Mesendoderm (in vitro differentiated cells): ENCODE results near the gene FAM156A.

Experiments used
- DNase-seq: peaks from one replicate; pipeline ENCODE4 v3.0.0; 2013
- H2AK5ac ChIP-seq: 2 replicates; pipeline ENCODE4 v1.6.1; 2013; ENCODE audit warnings: low read length, inconsistent platforms
- H2BK120ac ChIP-seq: 2 replicates; pipeline ENCODE4 v1.6.1; 2013; ENCODE audit warnings: low read depth, mild to moderate bottlenecking, low read length, moderate library complexity, mixed read lengths
- H2BK15ac ChIP-seq: replicated peaks from 2 replicates; pipeline ENCODE4 v1.6.1; 2013; ENCODE audit warnings: low read depth, mild to moderate bottlenecking, moderate library complexity
- H2BK5ac ChIP-seq: 2 replicates; pipeline ENCODE4 v1.6.1; 2013; ENCODE audit warnings: low read length, inconsistent platforms
- H3K18ac ChIP-seq: 2 replicates; pipeline ENCODE4 v1.6.1; 2013; ENCODE audit warnings: mild to moderate bottlenecking, low read length, mixed read lengths
- H3K23ac ChIP-seq: one replicate; pipeline ENCODE4 v1.6.1; 2013; ENCODE audit warnings: low read length
- H3K27ac ChIP-seq: 2 replicates; pipeline ENCODE4 v1.5.1; 2013; ENCODE audit warnings: low read depth, mild to moderate bottlenecking, inconsistent platforms, low read length, moderate library complexity
- H3K27me3 ChIP-seq: 2 replicates; pipeline ENCODE4 v1.6.1; 2013; ENCODE audit warnings: low read length, control low read depth, mild to moderate bottlenecking, inconsistent platforms; ENCODE audit not compliant: insufficient read depth, poor library complexity
- H3K36me3 ChIP-seq: 2 replicates; pipeline ENCODE4 v1.6.1; 2013; ENCODE audit warnings: low read length, inconsistent platforms; ENCODE audit not compliant: control insufficient read depth, insufficient read depth
- H3K4ac ChIP-seq: one replicate; pipeline ENCODE4 v1.6.1; 2013; ENCODE audit warnings: low read depth, mild to moderate bottlenecking, low read length, moderate library complexity
- H3K4me1 ChIP-seq: 2 replicates; pipeline ENCODE4 v1.6.1; 2013; ENCODE audit warnings: low read depth, low read length, inconsistent platforms; ENCODE audit not compliant: control insufficient read depth
- H3K4me2 ChIP-seq: 2 replicates; pipeline ENCODE4 v1.6.1; 2013; ENCODE audit warnings: low read length
- H3K4me3 ChIP-seq: 2 replicates; pipeline ENCODE4 v1.5.1; 2013; ENCODE audit warnings: mild to moderate bottlenecking, low read length
- H3K56ac ChIP-seq: one replicate; pipeline ENCODE4 v1.6.1; 2013; ENCODE audit warnings: low read length
- H3K79me1 ChIP-seq: 2 replicates; pipeline ENCODE4 v1.6.1; 2013; ENCODE audit warnings: low read length, inconsistent platforms
- H3K79me2 ChIP-seq: 2 replicates; pipeline ENCODE4 v1.6.1; 2013; ENCODE audit warnings: mild to moderate bottlenecking, low read length; ENCODE audit not compliant: control insufficient read depth, insufficient read depth
- H3K9ac ChIP-seq: 2 replicates; pipeline ENCODE4 v1.6.1; 2013; ENCODE audit warnings: low read length, inconsistent platforms
- H4K5ac ChIP-seq: one replicate; pipeline ENCODE4 v1.6.1; 2013; ENCODE audit warnings: low read length
- H4K8ac ChIP-seq: one replicate; pipeline ENCODE4 v1.6.1; 2013; ENCODE audit warnings: low read depth, mild to moderate bottlenecking, control low read depth, low read length, moderate library complexity
- WGBS: extraction: QIAGEN DNeasy Blood & Tissue Kit; methylation state at CpG from one replicate; pipeline ENCODE4 v1.1.7; 2013; ENCODE audit warnings: low lambda C conversion rate, missing lambda C conversion rate; ENCODE audit not compliant: insufficient coverage; ENCODE audit errors: extremely low coverage; 5-methylcytosine and 5-hydroxymethylcytosine counted together

Gene FAM156A

GRCh38 chrX:53001958-53002357 lies 43.6 kb upstream of the FAM156A start:
- no peak overlapping the region for H2BK120ac ChIP-seq
- no peak overlapping the region for H4K8ac ChIP-seq
- H3K56ac ChIP-seq: no peak overlapping the region
- no peak overlapping the region for H3K27ac ChIP-seq
- no CpG with 5 or more reads among the region's 2 CpGs for WGBS
- H3K4me1 ChIP-seq: no peaks in the 10 kb centered on the region
- H3K23ac ChIP-seq: no peak overlapping the region
- no peak overlapping the region for H4K5ac ChIP-seq
- H3K27me3 ChIP-seq: no peaks in the 10 kb centered on the region
- no peak overlapping the region for H3K9ac ChIP-seq
- H3K79me2 ChIP-seq: no peaks in the 10 kb centered on the region
- H2AK5ac ChIP-seq: no peak overlapping the region
- H3K4ac ChIP-seq: no peak overlapping the region
- H3K36me3 ChIP-seq: no peaks in the 10 kb centered on the region
- DNase-seq: no peak
- no peak overlapping the region for H2BK15ac ChIP-seq
- H3K4me3 ChIP-seq: no peak overlapping the region
- H2BK5ac ChIP-seq: no peak overlapping the region
- H3K4me2 ChIP-seq: no peak overlapping the region
- H3K18ac ChIP-seq: no peak overlapping the region
- H3K79me1 ChIP-seq: no peaks in the 10 kb centered on the region

GRCh38 chrX:53000447-53001135 lies 42.3 kb upstream of the FAM156A start:
- Histone ChIP-seq H3K9ac (no peak overlapping the region), H3K4me2 (no peak overlapping the region), H3K27ac (no peak overlapping the region), H3K36me3 (no peaks in the 10 kb centered on the region), H4K8ac (no peak overlapping the region), H3K4ac (no peak overlapping the region), H2BK15ac (no peak overlapping the region), H3K4me3 (no peak overlapping the region), H3K4me1 (no peaks in the 10 kb centered on the region), H3K18ac (no peak overlapping the region), H4K5ac (no peak overlapping the region), H2BK5ac (no peak overlapping the region), H2AK5ac (no peak overlapping the region), H3K79me2 (no peaks in the 10 kb centered on the region), H3K56ac (no peak overlapping the region), H3K27me3 (no peaks in the 10 kb centered on the region), H3K23ac (no peak overlapping the region), H2BK120ac (no peak overlapping the region), H3K79me1 (no peaks in the 10 kb centered on the region)
- DNase-seq: no peak
- no CpG with 5 or more reads among the region's 36 CpGs for WGBS

DNA sequence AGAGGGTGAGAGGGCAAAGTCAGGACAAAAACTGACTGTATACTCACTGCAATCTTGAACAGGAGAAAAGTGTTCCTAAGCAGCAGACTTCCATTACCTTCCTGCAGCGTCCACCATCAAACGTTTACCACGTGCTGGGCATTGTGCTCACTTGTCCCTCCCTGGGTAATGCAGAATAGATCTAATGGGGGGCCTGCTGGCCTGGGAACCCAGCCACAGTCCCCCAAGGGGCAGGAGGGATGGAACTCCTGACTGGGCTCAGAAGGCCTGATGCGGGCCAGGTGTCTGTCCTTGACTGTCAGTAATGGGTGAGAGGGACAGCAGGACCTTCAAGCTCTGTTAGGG lies 37.6 kb upstream of the FAM156A start:
- Histone ChIP-seq H3K56ac (peak overlapping the region; percentile 12), H4K5ac (no peak overlapping the region), H3K36me3 (no peaks in the 10 kb centered on the region), H3K4ac (no peak overlapping the region), H3K23ac (no peak overlapping the region), H2BK5ac (no peak overlapping the region), H3K18ac (no peak overlapping the region), H4K8ac (no peak overlapping the region), H3K27ac (no peak overlapping the region), H3K79me2 (no peaks in the 10 kb centered on the region), H3K4me1 (no peaks in the 10 kb centered on the region), H2BK120ac (no peak overlapping the region), H3K27me3 (no peaks in the 10 kb centered on the region), H3K4me2 (no peak overlapping the region), H3K9ac (no peak overlapping the region), H2BK15ac (no peak overlapping the region), H3K4me3 (no peak overlapping the region), H2AK5ac (no peak overlapping the region), H3K79me1 (no peaks in the 10 kb centered on the region)
- WGBS: no CpG with 5 or more reads among the region's 4 CpGs
- no peak for DNase-seq

DNA sequence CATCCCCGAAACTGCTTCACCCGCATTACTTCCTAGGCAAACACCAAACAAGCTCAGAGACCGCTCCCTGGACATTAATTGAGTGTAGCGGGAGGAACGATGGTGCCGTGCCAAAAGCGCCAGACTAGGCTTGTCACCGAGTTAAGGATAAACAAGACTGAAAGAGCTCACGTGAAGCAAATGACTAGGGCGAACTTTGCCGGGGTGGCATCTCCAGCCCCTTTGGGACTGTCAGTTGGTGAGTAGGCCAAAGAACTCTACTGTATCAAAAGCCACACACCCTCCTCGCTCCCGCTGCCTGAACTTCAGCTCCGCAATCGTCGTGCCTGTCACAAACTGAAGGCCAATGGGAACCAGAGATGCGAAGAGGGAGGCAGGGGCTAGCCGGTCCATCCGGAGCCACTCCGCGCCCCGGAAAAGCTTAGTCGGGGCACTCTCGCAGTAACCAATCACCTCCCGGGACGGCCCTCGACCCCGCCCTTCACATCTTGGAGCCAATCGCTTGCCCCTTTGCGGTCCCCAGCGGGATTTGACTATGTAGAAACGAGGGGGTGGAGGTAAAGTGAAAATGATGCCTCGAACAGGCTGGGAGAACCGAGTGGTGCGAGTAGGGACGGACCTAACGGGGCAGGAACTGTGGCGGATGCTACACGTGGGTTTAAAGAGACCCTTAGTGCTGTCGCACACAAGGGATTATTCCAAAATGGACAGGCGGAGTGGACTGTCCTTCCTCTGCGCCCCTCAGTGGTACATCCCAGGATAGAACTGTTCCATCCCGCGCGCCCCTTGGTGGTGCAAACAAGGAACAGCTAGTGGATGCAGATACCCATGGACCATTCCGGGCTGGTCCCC lies 37.0 kb upstream of the FAM156A start:
- no peak overlapping the region for H2BK120ac ChIP-seq
- H2AK5ac ChIP-seq: no peak overlapping the region
- peak overlapping the region; percentile 84 for H4K5ac ChIP-seq
- peak overlapping the region; percentile 99 for H3K56ac ChIP-seq
- no peak overlapping the region for H3K23ac ChIP-seq
- no peaks in the 10 kb centered on the region for H3K27me3 ChIP-seq
- peak overlapping the region; percentile 85 for H3K9ac ChIP-seq
- H3K4me3 ChIP-seq: peak overlapping the region; percentile 74
- H3K27ac ChIP-seq: no peak overlapping the region
- peak; percentile 97 for DNase-seq
- no CpG with 5 or more reads among the region's 46 CpGs for WGBS
- no peak overlapping the region for H3K4ac ChIP-seq
- H2BK5ac ChIP-seq: peak overlapping the region; percentile 96
- H2BK15ac ChIP-seq: no peak overlapping the region
- no peaks in the 10 kb centered on the region for H3K79me2 ChIP-seq
- H4K8ac ChIP-seq: peak overlapping the region; percentile 57
- H3K79me1 ChIP-seq: no peaks in the 10 kb centered on the region
- no peak overlapping the region for H3K18ac ChIP-seq
- peak overlapping the region; percentile 53 for H3K4me2 ChIP-seq
- no peaks in the 10 kb centered on the region for H3K4me1 ChIP-seq
- H3K36me3 ChIP-seq: no peaks in the 10 kb centered on the region

- Histone ChIP-seq H3K56ac (no peak overlapping the region), H3K4me2 (no peak overlapping the region), H3K79me1 (no peaks in the 10 kb centered on the region), H4K8ac (no peak overlapping the region), H2BK15ac (no peak overlapping the region), H3K23ac (no peak overlapping the region), H3K4ac (no peak overlapping the region), H3K36me3 (no peaks in the 10 kb centered on the region), H4K5ac (no peak overlapping the region), H3K4me3 (no peak overlapping the region), H2AK5ac (no peak overlapping the region), H3K9ac (no peak overlapping the region), H2BK5ac (no peak overlapping the region), H3K18ac (no peak overlapping the region), H3K79me2 (no peaks in the 10 kb centered on the region), H3K27me3 (no peaks in the 10 kb centered on the region), H3K27ac (no peak overlapping the region), H3K4me1 (no peaks in the 10 kb centered on the region), H2BK120ac (no peak overlapping the region)
- DNase-seq: no peak
- WGBS: no CpG with 5 or more reads among the region's 5 CpGs
These were observed 32.5 kb upstream of the FAM156A start for GRCh38 chrX:52990848-52991247.
